Medulla oblongata (tissue), 1 donor: ENCODE measurements around the gene GPN2.

Experiments used
- DNase-seq: peaks from one replicate; pipeline ENCODE4 v3.0.0-alpha.2; 2015; ENCODE audit errors: extremely low spot score

The GPN2 gene

GRCh38 chr1:26832249-26832960, 57.7 kb downstream of the GPN2 start:
- no peak for DNase-seq

GRCh38 chr1:26831546-26832248, 58.4 kb downstream of the GPN2 start:
- DNase-seq, result no peak

- DNase-seq, result no peak
Observed at GRCh38 chr1:26831059-26831458, 59.0 kb downstream of the GPN2 start.

GRCh38 chr1:26829184-26829911, 60.7 kb downstream of the GPN2 start:
- no peak for DNase-seq

GRCh38 chr1:26828411-26828991, 61.6 kb downstream of the GPN2 start:
- peak; percentile 77 for DNase-seq

GRCh38 chr1:26827663-26828062, 62.4 kb downstream of the GPN2 start:
- no peak for DNase-seq

GRCh38 chr1:26827106-26827604, 62.9 kb downstream of the GPN2 start:
- DNase-seq, result no peak

GRCh38 chr1:26826261-26827105, 63.6 kb downstream of the GPN2 start, which contains the start of gene ZDHHC18:
ZDHHC18 (plus strand) TSS chr1:26826688; CDS start chr1:26826805, 117 bp downstream.
- peak; percentile 63 for DNase-seq
